WTC11 (cell line): ENCODE measurements around the gene SMAP2. TPM values are rescaled to one million over a fixed set of nuclear protein-coding genes. Genes with fewer than 3 reads are reported as not detected.

Experiments used
- ATAC-seq: fragments of 200-7000 bp; cut with Tn5 transposase; 2 replicates; pipeline ENCODE4 v1.10.0; 2021; ENCODE audit warnings: mild to moderate bottlenecking, moderate library complexity
- CTCF ChIA-PET: fragments of 300-600 bp; sonication (Branson Sonifier 250); formaldehyde crosslinking; loops from one replicate; lab custom pipeline; 2021; ENCODE audit warnings: antibody characterized with exemption; lab: Charles Lee
- POLR2A ChIA-PET: fragments of 350-600 bp; sonication (Branson Sonifier 250); formaldehyde crosslinking; loops from one replicate; lab custom pipeline; 2021; ENCODE audit warnings: antibody characterized with exemption; lab: Charles Lee
- DNase-seq: peaks from one replicate; pipeline ENCODE4 v3.0.0; 2021; ENCODE audit warnings: low spot score
- H3K27ac Mint-ChIP-seq: 2 replicates; pipeline ENCODE4 v1.8.0; 2021; ENCODE audit warnings: mixed read lengths
- H3K27me3 Mint-ChIP-seq: 2 replicates; pipeline ENCODE4 v1.8.0; 2021; ENCODE audit warnings: low read depth, mild to moderate bottlenecking, moderate library complexity, mixed read lengths
- H3K36me3 Mint-ChIP-seq: 2 replicates; pipeline ENCODE4 v1.8.0; 2021; ENCODE audit warnings: mixed read lengths
- H3K4me1 Mint-ChIP-seq: 2 replicates; pipeline ENCODE4 v1.8.0; 2022; ENCODE audit warnings: mixed read lengths
- H3K4me3 Mint-ChIP-seq: 2 replicates; pipeline ENCODE4 v1.8.0; 2021; ENCODE audit warnings: mild to moderate bottlenecking, moderate library complexity, mixed read lengths
- H3K9me3 Mint-ChIP-seq: 2 replicates; pipeline ENCODE4 v1.8.0; 2021; ENCODE audit warnings: mixed read lengths
- ATF6 ChIP-seq: sonication (generic); formaldehyde crosslinking; IDR thresholded peaks from 2 replicates; pipeline ENCODE4 v1.8.1; 2023; ENCODE audit warnings: mild to moderate bottlenecking, missing genetic modification reagents
- CBFB ChIP-seq: sonication (generic); formaldehyde crosslinking; IDR thresholded peaks from 2 replicates; pipeline ENCODE4 v1.8.1; 2022; ENCODE audit warnings: mild to moderate bottlenecking, low read depth, missing genetic modification reagents
- E2F5 ChIP-seq: sonication (generic); formaldehyde crosslinking; IDR thresholded peaks from 2 replicates; pipeline ENCODE4 v1.8.1; 2022; ENCODE audit warnings: mild to moderate bottlenecking, moderate library complexity, missing genetic modification reagents
- EMX1 ChIP-seq: fragments of 250-450 bp; sonication (Bioruptor Pico); IDR thresholded peaks from 2 replicates; pipeline ENCODE4 v1.8.0; 2021; ENCODE audit warnings: mild to moderate bottlenecking
- GRHL2 ChIP-seq: fragments of 250-450 bp; sonication (Bioruptor Pico); IDR thresholded peaks from 2 replicates; pipeline ENCODE4 v1.8.0; 2022; ENCODE audit warnings: mild to moderate bottlenecking, moderate library complexity; ENCODE audit not compliant: insufficient replicate concordance, severe bottlenecking
- RELA ChIP-seq: sonication (generic); formaldehyde crosslinking; IDR thresholded peaks from 2 replicates; pipeline ENCODE4 v1.8.1; 2022; ENCODE audit warnings: missing genetic modification reagents, mild to moderate bottlenecking, borderline replicate concordance
- ZNF423 ChIP-seq: fragments of 250-450 bp; sonication (Bioruptor Pico); IDR thresholded peaks from 2 replicates; pipeline ENCODE4 v2.1.2; 2022; ENCODE audit warnings: mild to moderate bottlenecking, moderate library complexity
- ZNF512 ChIP-seq: sonication (generic); formaldehyde crosslinking; IDR thresholded peaks from 2 replicates; pipeline ENCODE4 v1.8.1; 2022; ENCODE audit warnings: missing genetic modification reagents, borderline replicate concordance
- total RNA-seq: library from RNA; stranded (reverse); gene quantifications from 3 replicates; pipeline ENCODE4 v1.2.3, GENCODE V29; 2021
- TF ChIP-seq, protein P1 (sequence below): fragments of 250-450 bp; sonication (Bioruptor Pico); IDR thresholded peaks from 2 replicates; pipeline ENCODE4 v1.9.0; 2021; ENCODE audit warnings: moderate library complexity, mild to moderate bottlenecking, inconsistent platforms, borderline replicate concordance
- TF ChIP-seq, protein P2 (sequence below): fragments of 250-450 bp; sonication (Bioruptor Pico); IDR thresholded peaks from 2 replicates; pipeline ENCODE4 v1.9.0; 2021; ENCODE audit warnings: mild to moderate bottlenecking, borderline replicate concordance
- TF ChIP-seq, protein P3 (sequence below): sonication (generic); formaldehyde crosslinking; IDR thresholded peaks from 2 replicates; pipeline ENCODE4 v1.8.1; 2022; ENCODE audit warnings: low read depth, missing genetic modification reagents, borderline replicate concordance
- TF ChIP-seq, protein P4 (sequence below): sonication (generic); formaldehyde crosslinking; IDR thresholded peaks from 2 replicates; pipeline ENCODE4 v1.8.1; 2023; ENCODE audit warnings: mild to moderate bottlenecking, missing genetic modification reagents, borderline replicate concordance
- TF ChIP-seq, protein P5 (sequence below): sonication (generic); formaldehyde crosslinking; IDR thresholded peaks from 2 replicates; pipeline ENCODE4 v1.8.1; 2022; ENCODE audit warnings: mild to moderate bottlenecking, missing genetic modification reagents, moderate library complexity, borderline replicate concordance

Gene SMAP2
- total RNA-seq, 1 experiment from 2014 or later, result 4.9 TPM

GRCh38 chr1:40362699-40363098, 10.8 kb upstream of the SMAP2 start (continued):
- TF ChIP-seq, protein P1, sequence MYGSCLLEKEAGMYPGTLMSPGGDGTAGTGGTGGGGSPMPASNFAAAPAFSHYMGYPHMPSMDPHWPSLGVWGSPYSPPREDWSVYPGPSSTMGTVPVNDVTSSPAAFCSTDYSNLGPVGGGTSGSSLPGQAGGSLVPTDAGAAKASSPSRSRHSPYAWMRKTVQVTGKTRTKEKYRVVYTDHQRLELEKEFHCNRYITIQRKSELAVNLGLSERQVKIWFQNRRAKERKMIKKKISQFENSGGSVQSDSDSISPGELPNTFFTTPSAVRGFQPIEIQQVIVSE (CRISPR knock-in tag), result no peak
- no peak for TF ChIP-seq CBFB (CRISPR knock-in tag)
- TF ChIP-seq, protein P2, sequence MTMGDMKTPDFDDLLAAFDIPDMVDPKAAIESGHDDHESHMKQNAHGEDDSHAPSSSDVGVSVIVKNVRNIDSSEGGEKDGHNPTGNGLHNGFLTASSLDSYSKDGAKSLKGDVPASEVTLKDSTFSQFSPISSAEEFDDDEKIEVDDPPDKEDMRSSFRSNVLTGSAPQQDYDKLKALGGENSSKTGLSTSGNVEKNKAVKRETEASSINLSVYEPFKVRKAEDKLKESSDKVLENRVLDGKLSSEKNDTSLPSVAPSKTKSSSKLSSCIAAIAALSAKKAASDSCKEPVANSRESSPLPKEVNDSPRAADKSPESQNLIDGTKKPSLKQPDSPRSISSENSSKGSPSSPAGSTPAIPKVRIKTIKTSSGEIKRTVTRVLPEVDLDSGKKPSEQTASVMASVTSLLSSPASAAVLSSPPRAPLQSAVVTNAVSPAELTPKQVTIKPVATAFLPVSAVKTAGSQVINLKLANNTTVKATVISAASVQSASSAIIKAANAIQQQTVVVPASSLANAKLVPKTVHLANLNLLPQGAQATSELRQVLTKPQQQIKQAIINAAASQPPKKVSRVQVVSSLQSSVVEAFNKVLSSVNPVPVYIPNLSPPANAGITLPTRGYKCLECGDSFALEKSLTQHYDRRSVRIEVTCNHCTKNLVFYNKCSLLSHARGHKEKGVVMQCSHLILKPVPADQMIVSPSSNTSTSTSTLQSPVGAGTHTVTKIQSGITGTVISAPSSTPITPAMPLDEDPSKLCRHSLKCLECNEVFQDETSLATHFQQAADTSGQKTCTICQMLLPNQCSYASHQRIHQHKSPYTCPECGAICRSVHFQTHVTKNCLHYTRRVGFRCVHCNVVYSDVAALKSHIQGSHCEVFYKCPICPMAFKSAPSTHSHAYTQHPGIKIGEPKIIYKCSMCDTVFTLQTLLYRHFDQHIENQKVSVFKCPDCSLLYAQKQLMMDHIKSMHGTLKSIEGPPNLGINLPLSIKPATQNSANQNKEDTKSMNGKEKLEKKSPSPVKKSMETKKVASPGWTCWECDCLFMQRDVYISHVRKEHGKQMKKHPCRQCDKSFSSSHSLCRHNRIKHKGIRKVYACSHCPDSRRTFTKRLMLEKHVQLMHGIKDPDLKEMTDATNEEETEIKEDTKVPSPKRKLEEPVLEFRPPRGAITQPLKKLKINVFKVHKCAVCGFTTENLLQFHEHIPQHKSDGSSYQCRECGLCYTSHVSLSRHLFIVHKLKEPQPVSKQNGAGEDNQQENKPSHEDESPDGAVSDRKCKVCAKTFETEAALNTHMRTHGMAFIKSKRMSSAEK (CRISPR knock-in tag), result no peak
- TF ChIP-seq, protein P3, sequence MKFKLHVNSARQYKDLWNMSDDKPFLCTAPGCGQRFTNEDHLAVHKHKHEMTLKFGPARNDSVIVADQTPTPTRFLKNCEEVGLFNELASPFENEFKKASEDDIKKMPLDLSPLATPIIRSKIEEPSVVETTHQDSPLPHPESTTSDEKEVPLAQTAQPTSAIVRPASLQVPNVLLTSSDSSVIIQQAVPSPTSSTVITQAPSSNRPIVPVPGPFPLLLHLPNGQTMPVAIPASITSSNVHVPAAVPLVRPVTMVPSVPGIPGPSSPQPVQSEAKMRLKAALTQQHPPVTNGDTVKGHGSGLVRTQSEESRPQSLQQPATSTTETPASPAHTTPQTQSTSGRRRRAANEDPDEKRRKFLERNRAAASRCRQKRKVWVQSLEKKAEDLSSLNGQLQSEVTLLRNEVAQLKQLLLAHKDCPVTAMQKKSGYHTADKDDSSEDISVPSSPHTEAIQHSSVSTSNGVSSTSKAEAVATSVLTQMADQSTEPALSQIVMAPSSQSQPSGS, result no peak
- TF ChIP-seq E2F5 (CRISPR knock-in tag), result no peak
- TF ChIP-seq ZNF423 (CRISPR knock-in tag), result no peak
- TF ChIP-seq, all 79 proteins: peak for 0

GRCh38 chr1:40363721-40364120, 9.8 kb upstream of the SMAP2 start:
- peaks cover 3% of the 10 kb centered on the region; the same call in 1 of the 2 replicates for H3K4me1 Mint-ChIP-seq
- DNase-seq (peak; percentile 27), ATAC-seq (peak; percentile 87)
- CTCF ChIA-PET, result interaction anchor here (0.6 to 3.2 kb wide), 9 partner anchors 10 to 220 kb away, joined by 3 to 16 read pairs (median 5); partner anchors contain the start of genes COL9A2 and SMAP2
- POLR2A ChIA-PET, result no interaction called here
- H3K9me3 Mint-ChIP-seq, result peaks cover 11% of the 10 kb centered on the region
- no peak overlapping the region for H3K27ac Mint-ChIP-seq
- no peaks in the 10 kb centered on the region for H3K36me3 Mint-ChIP-seq
- H3K27me3 Mint-ChIP-seq, result peaks cover 18% of the 10 kb centered on the region
- H3K4me3 Mint-ChIP-seq, result no peak overlapping the region
- TF ChIP-seq RELA (CRISPR knock-in tag), result no peak
- TF ChIP-seq ZNF423 (CRISPR knock-in tag), result no peak
- TF ChIP-seq, protein P4, sequence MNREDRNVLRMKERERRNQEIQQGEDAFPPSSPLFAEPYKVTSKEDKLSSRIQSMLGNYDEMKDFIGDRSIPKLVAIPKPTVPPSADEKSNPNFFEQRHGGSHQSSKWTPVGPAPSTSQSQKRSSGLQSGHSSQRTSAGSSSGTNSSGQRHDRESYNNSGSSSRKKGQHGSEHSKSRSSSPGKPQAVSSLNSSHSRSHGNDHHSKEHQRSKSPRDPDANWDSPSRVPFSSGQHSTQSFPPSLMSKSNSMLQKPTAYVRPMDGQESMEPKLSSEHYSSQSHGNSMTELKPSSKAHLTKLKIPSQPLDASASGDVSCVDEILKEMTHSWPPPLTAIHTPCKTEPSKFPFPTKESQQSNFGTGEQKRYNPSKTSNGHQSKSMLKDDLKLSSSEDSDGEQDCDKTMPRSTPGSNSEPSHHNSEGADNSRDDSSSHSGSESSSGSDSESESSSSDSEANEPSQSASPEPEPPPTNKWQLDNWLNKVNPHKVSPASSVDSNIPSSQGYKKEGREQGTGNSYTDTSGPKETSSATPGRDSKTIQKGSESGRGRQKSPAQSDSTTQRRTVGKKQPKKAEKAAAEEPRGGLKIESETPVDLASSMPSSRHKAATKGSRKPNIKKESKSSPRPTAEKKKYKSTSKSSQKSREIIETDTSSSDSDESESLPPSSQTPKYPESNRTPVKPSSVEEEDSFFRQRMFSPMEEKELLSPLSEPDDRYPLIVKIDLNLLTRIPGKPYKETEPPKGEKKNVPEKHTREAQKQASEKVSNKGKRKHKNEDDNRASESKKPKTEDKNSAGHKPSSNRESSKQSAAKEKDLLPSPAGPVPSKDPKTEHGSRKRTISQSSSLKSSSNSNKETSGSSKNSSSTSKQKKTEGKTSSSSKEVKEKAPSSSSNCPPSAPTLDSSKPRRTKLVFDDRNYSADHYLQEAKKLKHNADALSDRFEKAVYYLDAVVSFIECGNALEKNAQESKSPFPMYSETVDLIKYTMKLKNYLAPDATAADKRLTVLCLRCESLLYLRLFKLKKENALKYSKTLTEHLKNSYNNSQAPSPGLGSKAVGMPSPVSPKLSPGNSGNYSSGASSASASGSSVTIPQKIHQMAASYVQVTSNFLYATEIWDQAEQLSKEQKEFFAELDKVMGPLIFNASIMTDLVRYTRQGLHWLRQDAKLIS (CRISPR knock-in tag), result no peak
- TF ChIP-seq, protein P5, sequence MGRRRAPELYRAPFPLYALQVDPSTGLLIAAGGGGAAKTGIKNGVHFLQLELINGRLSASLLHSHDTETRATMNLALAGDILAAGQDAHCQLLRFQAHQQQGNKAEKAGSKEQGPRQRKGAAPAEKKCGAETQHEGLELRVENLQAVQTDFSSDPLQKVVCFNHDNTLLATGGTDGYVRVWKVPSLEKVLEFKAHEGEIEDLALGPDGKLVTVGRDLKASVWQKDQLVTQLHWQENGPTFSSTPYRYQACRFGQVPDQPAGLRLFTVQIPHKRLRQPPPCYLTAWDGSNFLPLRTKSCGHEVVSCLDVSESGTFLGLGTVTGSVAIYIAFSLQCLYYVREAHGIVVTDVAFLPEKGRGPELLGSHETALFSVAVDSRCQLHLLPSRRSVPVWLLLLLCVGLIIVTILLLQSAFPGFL (CRISPR knock-in tag), result no peak
- TF ChIP-seq EMX1 (CRISPR knock-in tag), result no peak
- TF ChIP-seq ZNF512 (CRISPR knock-in tag), result no peak
- no peak for TF ChIP-seq GRHL2 (CRISPR knock-in tag)
- no peak for TF ChIP-seq ATF6
